Skeletal muscle cell (primary cell): ENCODE data around the gene TIAM1.

ENCODE experiments used
- DNase-seq: peaks from one replicate; pipeline ENCODE4 v3.0.0-alpha.2; 2010; ENCODE audit warnings: low read depth
- H3K4me3 ChIP-seq: 2 replicates; pipeline ENCODE4 v1.5.1; 2011; ENCODE audit warnings: low read depth, mild to moderate bottlenecking, control low read depth, low read length, moderate library complexity

Gene TIAM1

DNA sequence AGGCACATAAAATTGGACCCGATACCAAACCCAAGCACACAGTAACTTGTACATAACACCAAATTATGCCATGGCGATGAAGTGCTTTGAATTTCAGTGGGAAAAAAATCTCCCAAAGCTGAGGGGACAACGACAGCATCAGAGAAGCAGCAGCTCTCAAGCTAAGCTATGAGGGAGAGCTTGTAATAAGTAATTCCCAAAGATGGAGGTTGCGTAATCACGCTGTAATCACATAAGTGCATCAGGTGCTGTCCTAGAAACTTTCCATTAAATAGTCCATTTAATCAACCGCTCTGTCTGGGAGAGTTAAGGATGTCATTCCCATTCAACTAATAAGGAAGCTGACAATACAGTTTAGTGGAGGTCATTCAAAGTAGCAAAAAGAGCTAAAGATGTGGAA is 268.2 kb downstream of the TIAM1 start:
- H3K4me3 ChIP-seq: no peak overlapping the region
- DNase-seq: no peak

DNA sequence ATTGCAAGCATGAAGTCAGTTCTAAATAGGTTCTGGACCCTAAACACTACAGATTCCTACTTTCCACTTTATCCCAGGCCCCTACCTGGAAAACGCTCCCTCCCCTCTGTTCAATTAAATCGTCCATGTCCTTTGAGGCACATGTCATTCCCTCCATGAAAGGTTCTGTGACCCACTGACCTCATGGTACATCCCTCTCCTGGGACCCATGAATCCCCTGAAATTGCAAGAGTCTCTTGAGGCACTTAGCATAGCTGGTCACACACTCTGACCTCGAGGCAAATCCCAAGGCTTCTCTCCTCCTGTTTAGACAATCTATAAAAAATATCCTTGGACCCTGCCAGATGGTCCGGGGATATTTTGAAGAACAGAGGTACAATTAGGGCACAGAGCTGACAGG is 271.5 kb downstream of the TIAM1 start:
- no peak for DNase-seq
- H3K4me3 ChIP-seq: no peak overlapping the region
